IPS-15b (cell line): ENCODE measurements around the gene ELF2.
"Not testable (repeated sequence)": the region's sequence is repeated elsewhere in the genome, so short reads cannot be mapped to it uniquely, and the experiment has no call there.

Experiments
- H3K27me3 ChIP-seq: one replicate; pipeline ENCODE4 v1.6.1; 2013; ENCODE audit warnings: low read length; ENCODE audit not compliant: control insufficient read depth, insufficient read depth
- H3K36me3 ChIP-seq: one replicate; pipeline ENCODE4 v1.6.1; 2013; ENCODE audit warnings: low read length; ENCODE audit not compliant: control insufficient read depth, insufficient read depth
- H3K4me1 ChIP-seq: one replicate; pipeline ENCODE4 v1.6.1; 2013; ENCODE audit warnings: mild to moderate bottlenecking, low read length; ENCODE audit not compliant: control insufficient read depth, insufficient read depth
- H3K4me3 ChIP-seq: one replicate; pipeline ENCODE4 v1.5.1; 2013; ENCODE audit warnings: low read depth, low read length
- H3K9ac ChIP-seq: one replicate; pipeline ENCODE4 v1.6.1; 2013; ENCODE audit warnings: low read depth, mild to moderate bottlenecking, low read length
- H3K9me3 ChIP-seq: one replicate; pipeline ENCODE4 v1.6.1; 2013; ENCODE audit warnings: mild to moderate bottlenecking, low read length; ENCODE audit not compliant: control insufficient read depth, insufficient read depth

Gene ELF2

GRCh38 chr4:139011225-139011950 lies 165.6 kb downstream of the ELF2 start:
- Histone ChIP-seq H3K36me3 (no peaks in the 10 kb centered on the region), H3K9ac (no peak overlapping the region)

GRCh38 chr4:139009702-139010101 lies 167.3 kb downstream of the ELF2 start:
- Histone ChIP-seq H3K36me3 (no peaks in the 10 kb centered on the region), H3K9ac (no peak overlapping the region), H3K9me3 (peaks cover 5% of the 10 kb centered on the region), H3K27me3 (no peaks in the 10 kb centered on the region), H3K4me3 (no peak overlapping the region), H3K4me1 (peaks cover 13% of the 10 kb centered on the region)

More at GRCh38 chr4:139011225-139011950, 165.6 kb downstream of the ELF2 start:
- Histone ChIP-seq H3K9me3 (peaks cover 5% of the 10 kb centered on the region), H3K4me3 (no peak overlapping the region), H3K4me1 (peaks cover 17% of the 10 kb centered on the region), H3K27me3 (no peaks in the 10 kb centered on the region)

- not testable (repeated sequence) for H3K4me3 ChIP-seq, H3K4me1 ChIP-seq, H3K36me3 ChIP-seq
Measured at GRCh38 chr4:139008278-139008677, 168.7 kb downstream of the ELF2 start.

GRCh38 chr4:139007640-139008039 lies 169.4 kb downstream of the ELF2 start:
- Histone ChIP-seq H3K27me3 (no peaks in the 10 kb centered on the region), H3K4me3 (no peak overlapping the region), H3K9ac (no peak overlapping the region), H3K36me3 (no peaks in the 10 kb centered on the region), H3K9me3 (peaks cover 5% of the 10 kb centered on the region), H3K4me1 (no peaks in the 10 kb centered on the region)

More at GRCh38 chr4:139008278-139008677, 168.7 kb downstream of the ELF2 start:
- H3K9ac ChIP-seq, H3K9me3 ChIP-seq, H3K27me3 ChIP-seq: not testable (repeated sequence)
